Measurements from ENCODE around the gene TOMM6. TPM values are rescaled to one million over a fixed set of nuclear protein-coding genes. Genes with fewer than 3 reads are reported as not detected.

The TOMM6 gene
- total RNA-seq, 1 experiment from 2014 or later, result 234 TPM

DNA sequence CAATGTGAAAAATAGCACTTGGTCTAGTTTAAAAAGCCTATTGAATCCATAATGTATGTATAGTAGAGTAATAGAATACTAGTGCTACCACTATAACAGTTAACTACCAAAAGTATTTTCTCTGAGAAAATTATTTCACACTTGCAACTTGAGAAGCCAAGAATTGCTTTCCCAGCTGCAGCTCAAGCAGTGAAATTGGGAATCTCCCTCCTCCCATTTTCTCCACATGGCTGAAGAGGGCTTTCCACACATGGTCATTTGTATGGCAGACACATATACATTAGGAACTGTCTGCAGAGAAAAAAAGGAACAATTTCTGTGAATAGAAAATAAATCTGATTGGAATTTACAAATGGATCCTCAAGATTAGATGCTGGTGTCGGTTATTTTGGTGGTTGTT is 34.5 kb downstream of the TOMM6 start:
- in situ Hi-C loops (cut with HindIII; ENCODE audit: low pct_unique_long_range_greater_than_20kb, low sequenced_read_pairs), result no loop called here
- TF ChIP-seq POLR2AphosphoS5 (IDR thresholded peaks at IDR 0.05; ENCODE audit: low read depth, low read length) (no peak), SIN3A (IDR thresholded peaks at IDR 0.05; ENCODE audit: borderline replicate concordance, insufficient read depth, low read depth, low read length) (no peak), TCF7L2 (IDR thresholded peaks at IDR 0.05; ENCODE audit: low read depth, low read length) (no peak)
- TF ChIP-seq, protein P1, sequence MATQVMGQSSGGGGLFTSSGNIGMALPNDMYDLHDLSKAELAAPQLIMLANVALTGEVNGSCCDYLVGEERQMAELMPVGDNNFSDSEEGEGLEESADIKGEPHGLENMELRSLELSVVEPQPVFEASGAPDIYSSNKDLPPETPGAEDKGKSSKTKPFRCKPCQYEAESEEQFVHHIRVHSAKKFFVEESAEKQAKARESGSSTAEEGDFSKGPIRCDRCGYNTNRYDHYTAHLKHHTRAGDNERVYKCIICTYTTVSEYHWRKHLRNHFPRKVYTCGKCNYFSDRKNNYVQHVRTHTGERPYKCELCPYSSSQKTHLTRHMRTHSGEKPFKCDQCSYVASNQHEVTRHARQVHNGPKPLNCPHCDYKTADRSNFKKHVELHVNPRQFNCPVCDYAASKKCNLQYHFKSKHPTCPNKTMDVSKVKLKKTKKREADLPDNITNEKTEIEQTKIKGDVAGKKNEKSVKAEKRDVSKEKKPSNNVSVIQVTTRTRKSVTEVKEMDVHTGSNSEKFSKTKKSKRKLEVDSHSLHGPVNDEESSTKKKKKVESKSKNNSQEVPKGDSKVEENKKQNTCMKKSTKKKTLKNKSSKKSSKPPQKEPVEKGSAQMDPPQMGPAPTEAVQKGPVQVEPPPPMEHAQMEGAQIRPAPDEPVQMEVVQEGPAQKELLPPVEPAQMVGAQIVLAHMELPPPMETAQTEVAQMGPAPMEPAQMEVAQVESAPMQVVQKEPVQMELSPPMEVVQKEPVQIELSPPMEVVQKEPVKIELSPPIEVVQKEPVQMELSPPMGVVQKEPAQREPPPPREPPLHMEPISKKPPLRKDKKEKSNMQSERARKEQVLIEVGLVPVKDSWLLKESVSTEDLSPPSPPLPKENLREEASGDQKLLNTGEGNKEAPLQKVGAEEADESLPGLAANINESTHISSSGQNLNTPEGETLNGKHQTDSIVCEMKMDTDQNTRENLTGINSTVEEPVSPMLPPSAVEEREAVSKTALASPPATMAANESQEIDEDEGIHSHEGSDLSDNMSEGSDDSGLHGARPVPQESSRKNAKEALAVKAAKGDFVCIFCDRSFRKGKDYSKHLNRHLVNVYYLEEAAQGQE (IDR thresholded peaks at IDR 0.05; ENCODE audit: insufficient read depth in 1 of 2, low read depth in 2 of 2, low read length in 1 of 2), result no peak
- TF ChIP-seq, protein P2, sequence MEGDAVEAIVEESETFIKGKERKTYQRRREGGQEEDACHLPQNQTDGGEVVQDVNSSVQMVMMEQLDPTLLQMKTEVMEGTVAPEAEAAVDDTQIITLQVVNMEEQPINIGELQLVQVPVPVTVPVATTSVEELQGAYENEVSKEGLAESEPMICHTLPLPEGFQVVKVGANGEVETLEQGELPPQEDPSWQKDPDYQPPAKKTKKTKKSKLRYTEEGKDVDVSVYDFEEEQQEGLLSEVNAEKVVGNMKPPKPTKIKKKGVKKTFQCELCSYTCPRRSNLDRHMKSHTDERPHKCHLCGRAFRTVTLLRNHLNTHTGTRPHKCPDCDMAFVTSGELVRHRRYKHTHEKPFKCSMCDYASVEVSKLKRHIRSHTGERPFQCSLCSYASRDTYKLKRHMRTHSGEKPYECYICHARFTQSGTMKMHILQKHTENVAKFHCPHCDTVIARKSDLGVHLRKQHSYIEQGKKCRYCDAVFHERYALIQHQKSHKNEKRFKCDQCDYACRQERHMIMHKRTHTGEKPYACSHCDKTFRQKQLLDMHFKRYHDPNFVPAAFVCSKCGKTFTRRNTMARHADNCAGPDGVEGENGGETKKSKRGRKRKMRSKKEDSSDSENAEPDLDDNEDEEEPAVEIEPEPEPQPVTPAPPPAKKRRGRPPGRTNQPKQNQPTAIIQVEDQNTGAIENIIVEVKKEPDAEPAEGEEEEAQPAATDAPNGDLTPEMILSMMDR (IDR thresholded peaks at IDR 0.05), result no peak
- H3K36me3 ChIP-seq (ENCODE audit: control insufficient read depth, insufficient read depth, low read length), result no peaks in the 10 kb centered on the region
- ChIA-PET CTCF (no interaction called here), POLR2A (no interaction called here)
- DNase-seq (ENCODE audit: low read depth, low spot score), result no peak
- intact Hi-C loops (cut with micrococcal nuclease; ENCODE audit: unreplicated experiment), result no loop called here
- no peaks in the 10 kb centered on the region for H3K27me3 ChIP-seq (ENCODE audit: control insufficient read depth, insufficient read depth, low read length)
- H3K4me3 ChIP-seq (ENCODE audit: low read depth in 2 of 2, low read length in 2 of 2), result no peak overlapping the region
- no peak overlapping the region for H3K27ac ChIP-seq (ENCODE audit: low read length)
- no peaks in the 10 kb centered on the region for H3K4me1 ChIP-seq (ENCODE audit: control insufficient read depth, insufficient read depth, low read length)
- BruUV-seq (replicated peaks), result no TSS peak
- ATAC-seq, result no peak
- H3K9me3 ChIP-seq (ENCODE audit: control insufficient read depth, insufficient read depth, low read depth, low read length), result no peaks in the 10 kb centered on the region

DNA sequence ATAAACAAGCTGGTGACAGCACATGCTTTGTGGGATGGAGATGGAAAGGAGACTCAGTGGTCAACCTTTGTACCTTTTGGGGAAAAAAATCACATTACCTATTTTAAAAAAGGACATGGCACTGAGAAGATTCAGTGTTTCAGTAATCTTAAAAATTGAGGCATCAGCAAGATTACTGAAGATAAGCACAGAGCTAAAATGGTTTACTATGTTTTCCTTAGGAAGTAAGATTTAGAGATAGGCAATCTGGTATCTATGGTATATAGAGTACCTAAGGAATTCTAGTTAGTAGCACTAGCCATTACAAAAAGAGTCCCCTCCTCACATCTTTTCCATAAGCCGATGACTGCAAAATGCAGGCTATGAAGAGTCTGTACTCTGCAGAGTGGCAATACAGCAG is 35.7 kb downstream of the TOMM6 start:
- CTCF ChIA-PET, result no interaction called here
- DNase-seq (ENCODE audit: low read depth, low spot score), result no peak
- no peak for TF ChIP-seq POLR2AphosphoS5 (IDR thresholded peaks at IDR 0.05; ENCODE audit: low read depth, low read length)
- TF ChIP-seq TCF7L2 (IDR thresholded peaks at IDR 0.05; ENCODE audit: low read depth, low read length), result no peak
- TF ChIP-seq, protein P2 (IDR thresholded peaks at IDR 0.05), result no peak
- no peak for TF ChIP-seq SIN3A (IDR thresholded peaks at IDR 0.05; ENCODE audit: borderline replicate concordance, insufficient read depth, low read depth, low read length)
- TF ChIP-seq, protein P1 (IDR thresholded peaks at IDR 0.05; ENCODE audit: insufficient read depth in 1 of 2, low read depth in 2 of 2, low read length in 1 of 2), result no peak

More for the DNA sequence above, 35.7 kb downstream of the TOMM6 start:
- ATAC-seq, result no peak
- in situ Hi-C loops (cut with HindIII; ENCODE audit: low pct_unique_long_range_greater_than_20kb, low sequenced_read_pairs) (no loop called here), intact Hi-C loops (cut with micrococcal nuclease; ENCODE audit: unreplicated experiment) (no loop called here)
- Histone ChIP-seq H3K36me3 (ENCODE audit: control insufficient read depth, insufficient read depth, low read length) (no peaks in the 10 kb centered on the region), H3K27me3 (ENCODE audit: control insufficient read depth, insufficient read depth, low read length) (no peaks in the 10 kb centered on the region), H3K4me3 (ENCODE audit: low read depth in 2 of 2, low read length in 2 of 2) (no peak overlapping the region), H3K9me3 (ENCODE audit: control insufficient read depth, insufficient read depth, low read depth, low read length) (no peaks in the 10 kb centered on the region), H3K4me1 (ENCODE audit: control insufficient read depth, insufficient read depth, low read length) (no peaks in the 10 kb centered on the region), H3K27ac (ENCODE audit: low read length) (no peak overlapping the region)
- POLR2A ChIA-PET, result no interaction called here
- BruUV-seq (replicated peaks), result no TSS peak
